Activated naive CD8-positive, alpha-beta T cell treated with anti-CD3 and anti-CD28 coated beads, Interleukin-2, amount 10 ng/mL, durations not matched to agents 7 days and 5 days (primary cell): ENCODE results near the gene FAM53B. TPM values are rescaled to one million over a fixed set of nuclear protein-coding genes. Genes with fewer than 3 reads are reported as not detected.

Source experiments
- ATAC-seq: fragments of 150-1000 bp; cut with Tn5 transposase; one replicate; pipeline ENCODE4 v1.10.0; 2021; ENCODE audit warnings: low read depth, moderate library complexity
- POLR2A ChIA-PET: fragments of 350-600 bp; sonication (Branson Sonifier 250); formaldehyde crosslinking; loops from one replicate; lab custom pipeline; 2021; ENCODE audit warnings: antibody characterized with exemption; lab: Charles Lee
- DNase-seq: peaks from one replicate; pipeline ENCODE4 v3.0.0; 2021
- H3K27ac Mint-ChIP-seq: one replicate; pipeline ENCODE4 v1.8.0; 2022; ENCODE audit warnings: mild to moderate bottlenecking, mixed read lengths
- H3K27me3 Mint-ChIP-seq: one replicate; pipeline ENCODE4 v1.8.0; 2022; ENCODE audit warnings: mild to moderate bottlenecking, moderate library complexity, mixed read lengths
- H3K36me3 Mint-ChIP-seq: one replicate; pipeline ENCODE4 v1.8.0; 2021; ENCODE audit warnings: mild to moderate bottlenecking, mixed read lengths
- H3K4me1 Mint-ChIP-seq: one replicate; pipeline ENCODE4 v1.8.0; 2021; ENCODE audit warnings: mixed read lengths
- H3K4me3 Mint-ChIP-seq: one replicate; pipeline ENCODE4 v1.8.0; 2022; ENCODE audit warnings: mild to moderate bottlenecking, moderate library complexity, mixed read lengths
- H3K9me3 Mint-ChIP-seq: one replicate; pipeline ENCODE4 v1.8.0; 2021; ENCODE audit warnings: mixed read lengths
- total RNA-seq, 2 experiments: library from RNA; stranded (reverse); gene quantifications; one replicate each; pipeline ENCODE4 v1.2.3, GENCODE V29; 2021

FAM53B gene
- total RNA-seq, 2 experiments from 2014 or later: 29.8 to 33.0 TPM

DNA sequence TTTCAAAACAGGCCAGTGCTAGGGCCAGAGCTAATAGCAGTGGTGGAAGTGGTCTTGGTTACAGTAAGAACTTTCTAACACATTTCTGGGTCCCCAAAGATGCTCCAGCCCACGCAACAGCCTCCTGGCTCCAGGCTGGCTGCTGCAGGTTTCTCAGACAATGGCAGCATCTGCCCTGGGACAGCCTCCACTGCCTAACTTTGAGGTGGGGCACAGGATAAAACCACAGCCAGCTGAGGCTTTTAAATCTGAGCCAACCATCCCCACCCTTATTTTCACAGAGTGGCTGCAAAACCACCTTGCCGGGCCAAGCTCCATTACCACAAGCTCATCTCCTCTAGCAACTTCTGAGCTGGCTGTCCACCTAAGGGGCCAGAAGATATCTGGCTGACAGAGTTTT is 84.8 kb downstream of the FAM53B start:
- DNase-seq (no peak), ATAC-seq (no peak)
- H3K4me1 Mint-ChIP-seq: peaks cover 12% of the 10 kb centered on the region
- no peak overlapping the region for H3K27ac Mint-ChIP-seq
- POLR2A ChIA-PET: no interaction called here
- H3K9me3 Mint-ChIP-seq: no peaks in the 10 kb centered on the region
- no peak overlapping the region for H3K4me3 Mint-ChIP-seq
- no peaks in the 10 kb centered on the region for H3K27me3 Mint-ChIP-seq
- no peaks in the 10 kb centered on the region for H3K36me3 Mint-ChIP-seq

DNA sequence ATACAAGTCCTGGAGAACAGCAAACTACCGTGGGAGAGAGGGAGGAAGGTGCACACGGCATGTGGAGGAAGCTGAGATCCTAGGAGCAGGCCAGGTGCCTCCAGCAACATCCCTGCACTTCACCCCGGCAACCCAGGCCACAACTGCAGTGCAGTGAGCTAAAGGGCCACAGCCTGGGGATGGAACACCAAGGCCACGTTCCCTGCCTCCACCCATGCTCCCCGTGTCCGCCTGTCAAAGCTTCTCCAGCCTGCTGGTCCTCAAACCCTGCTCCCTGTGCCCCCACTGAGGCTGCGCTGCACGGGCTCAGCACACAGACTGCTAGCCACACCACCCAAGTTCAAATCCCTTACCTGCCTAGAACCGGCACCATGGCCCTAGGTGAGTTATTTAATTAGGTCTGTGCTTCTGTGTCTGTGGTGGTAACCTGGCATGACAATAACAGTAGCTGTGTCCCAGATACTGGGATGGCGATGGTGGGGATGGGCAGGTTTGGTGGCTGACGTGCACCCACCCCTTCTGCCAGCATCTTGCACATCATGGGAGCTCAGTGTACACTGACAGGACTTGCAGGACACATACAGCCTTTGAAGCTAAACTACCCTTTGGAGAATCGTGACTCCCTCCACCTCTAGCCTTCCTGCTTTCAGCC is 85.5 kb downstream of the FAM53B start:
- Mint-ChIP-seq H3K36me3 (no peaks in the 10 kb centered on the region), H3K27me3 (no peaks in the 10 kb centered on the region), H3K4me3 (no peak overlapping the region), H3K27ac (no peak overlapping the region), H3K9me3 (no peaks in the 10 kb centered on the region), H3K4me1 (peaks cover 12% of the 10 kb centered on the region)
- POLR2A ChIA-PET: no interaction called here
- no peak for ATAC-seq
- no peak for DNase-seq

DNA sequence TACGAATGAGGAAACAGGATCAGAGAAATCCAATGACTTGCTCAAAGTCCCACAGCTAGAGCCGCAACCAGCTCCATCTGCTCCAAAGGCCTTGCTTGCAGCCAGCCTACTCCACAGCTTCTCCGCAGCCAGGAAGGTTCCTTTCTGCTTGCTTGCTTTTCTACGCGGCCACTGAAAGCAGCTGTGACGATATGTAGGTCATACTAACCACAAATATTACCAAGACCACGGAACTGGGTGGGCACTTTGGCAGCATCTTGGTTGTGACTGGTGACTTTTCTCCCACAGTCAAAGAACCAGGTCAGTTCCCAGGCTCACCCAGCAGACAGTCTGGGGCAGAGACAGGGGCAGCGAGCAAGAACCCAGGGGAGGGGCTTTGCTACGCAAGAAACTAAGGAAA is 86.4 kb downstream of the FAM53B start:
- Mint-ChIP-seq H3K4me3 (no peak overlapping the region), H3K9me3 (no peaks in the 10 kb centered on the region), H3K27ac (no peak overlapping the region), H3K36me3 (no peaks in the 10 kb centered on the region), H3K27me3 (no peaks in the 10 kb centered on the region), H3K4me1 (peaks cover 12% of the 10 kb centered on the region)
- no peak for ATAC-seq
- no peak for DNase-seq
- POLR2A ChIA-PET: no interaction called here

DNA sequence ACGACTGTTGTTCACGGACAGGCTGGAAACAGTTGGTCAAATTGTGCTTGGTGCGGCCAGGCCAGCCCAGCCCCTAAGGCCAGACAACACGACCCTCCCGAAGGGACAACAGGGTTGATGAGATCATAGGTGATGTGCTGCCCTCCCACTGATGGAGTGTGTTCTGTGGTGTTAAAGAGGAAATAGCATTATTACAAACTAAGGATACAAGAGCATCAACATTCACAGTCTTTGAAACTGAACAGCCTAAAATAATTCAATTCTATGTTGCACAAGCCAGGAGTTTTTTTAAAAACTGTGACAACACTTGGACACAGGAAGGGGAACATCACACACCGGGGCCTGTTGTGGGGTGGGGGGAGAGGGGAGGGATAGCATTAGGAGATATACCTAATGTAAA is 87.6 kb downstream of the FAM53B start:
- no peak for DNase-seq
- no peak overlapping the region for H3K27ac Mint-ChIP-seq
- no peak for ATAC-seq
- POLR2A ChIA-PET: no interaction called here
- H3K9me3 Mint-ChIP-seq: no peaks in the 10 kb centered on the region
- no peak overlapping the region for H3K4me3 Mint-ChIP-seq
- H3K27me3 Mint-ChIP-seq: peaks cover 3% of the 10 kb centered on the region
- H3K4me1 Mint-ChIP-seq: peaks cover 16% of the 10 kb centered on the region
- no peaks in the 10 kb centered on the region for H3K36me3 Mint-ChIP-seq

DNA sequence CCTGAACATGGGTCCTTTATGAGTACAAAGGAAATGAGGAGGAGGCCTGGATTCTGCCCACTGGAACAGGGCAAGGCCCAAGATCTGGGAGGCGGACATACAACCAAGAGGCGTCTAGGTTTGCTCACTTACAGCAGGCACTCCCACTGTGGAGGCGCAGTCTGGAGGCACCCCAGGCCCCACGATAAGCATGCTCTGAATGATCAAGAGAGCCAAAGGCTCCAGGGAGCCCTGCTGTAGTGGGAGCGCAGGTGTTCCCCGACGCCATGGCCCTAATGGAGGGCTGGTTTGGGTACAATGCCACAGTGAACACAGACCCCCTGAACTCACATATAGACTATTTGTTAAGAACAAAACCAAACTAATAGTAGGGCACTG is 88.1 kb downstream of the FAM53B start:
- POLR2A ChIA-PET: no interaction called here
- H3K36me3 Mint-ChIP-seq: no peaks in the 10 kb centered on the region
- H3K4me3 Mint-ChIP-seq: no peak overlapping the region
- H3K27me3 Mint-ChIP-seq: peaks cover 3% of the 10 kb centered on the region
- H3K9me3 Mint-ChIP-seq: no peaks in the 10 kb centered on the region
- ATAC-seq (no peak), DNase-seq (no peak)
- H3K4me1 Mint-ChIP-seq: peaks cover 20% of the 10 kb centered on the region
- no peak overlapping the region for H3K27ac Mint-ChIP-seq

DNA sequence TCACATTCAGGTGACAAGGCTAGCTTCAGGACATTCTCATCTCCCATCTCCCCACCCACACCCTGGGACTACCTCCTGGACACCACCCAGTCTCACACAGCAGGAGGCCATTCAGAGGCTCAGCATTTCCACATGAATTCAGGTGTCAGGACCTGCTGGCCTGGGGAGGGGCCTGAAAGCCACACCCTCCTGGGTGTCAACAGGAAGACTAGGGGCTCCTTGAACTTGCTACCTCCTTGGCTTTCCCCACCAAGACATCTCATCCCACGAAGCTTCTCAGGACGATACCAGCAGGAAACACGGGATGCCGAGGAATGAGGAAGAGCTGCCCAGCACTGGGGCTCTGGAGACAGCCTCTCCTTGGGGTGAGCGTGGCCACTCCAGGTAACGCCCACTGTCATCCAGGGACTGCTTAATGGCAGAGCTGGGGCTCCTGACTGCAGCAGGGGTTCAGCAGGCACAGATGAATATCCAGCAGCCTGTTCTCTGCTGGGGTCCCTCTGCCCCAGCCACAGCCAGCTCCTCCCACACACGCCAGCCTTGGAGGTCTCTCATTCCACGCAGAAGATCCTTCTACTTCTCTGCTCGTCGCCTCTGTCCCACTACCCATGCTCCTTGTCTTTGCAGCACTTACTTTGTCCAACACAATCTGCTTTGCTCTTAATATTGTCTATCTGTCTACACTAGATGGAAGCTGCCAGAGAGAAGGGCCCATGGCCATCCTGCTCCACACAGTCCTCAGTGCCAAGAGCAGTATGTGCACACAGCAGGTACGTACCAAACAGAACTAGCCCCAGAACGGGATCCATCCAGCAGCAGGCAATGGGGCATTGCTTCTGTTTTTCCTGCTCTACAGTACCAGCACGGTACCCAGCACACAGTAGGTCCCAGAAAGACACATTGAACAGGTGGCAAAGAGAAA is 88.7 kb downstream of the FAM53B start:
- Mint-ChIP-seq H3K36me3 (no peaks in the 10 kb centered on the region), H3K9me3 (no peaks in the 10 kb centered on the region), H3K4me1 (peaks cover 27% of the 10 kb centered on the region), H3K27ac (no peak overlapping the region), H3K4me3 (no peak overlapping the region), H3K27me3 (peaks cover 3% of the 10 kb centered on the region)
- no peak for DNase-seq
- POLR2A ChIA-PET: no interaction called here
- no peak for ATAC-seq

DNA sequence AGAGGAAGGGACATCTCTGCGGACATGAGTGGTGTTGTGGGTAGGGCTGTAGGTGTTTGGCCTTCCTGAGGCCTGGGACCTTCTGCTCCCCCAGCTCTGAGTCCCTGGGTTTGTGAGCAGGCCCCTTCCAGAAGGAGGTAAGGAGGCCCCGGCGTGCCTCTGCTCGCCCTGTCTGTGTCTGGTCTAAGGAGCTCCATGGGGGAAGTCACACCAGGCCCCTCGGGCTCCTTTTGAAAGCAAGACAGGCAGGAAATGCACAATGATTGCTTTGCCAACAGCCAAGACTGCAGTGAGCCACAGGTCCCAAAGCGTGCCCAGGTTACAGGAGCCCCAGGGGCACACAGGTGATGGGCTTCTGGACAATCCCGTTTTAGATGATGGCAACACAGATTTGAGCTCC is 89.5 kb downstream of the FAM53B start:
- DNase-seq: no peak
- ATAC-seq: no peak
- peaks cover 3% of the 10 kb centered on the region for H3K27me3 Mint-ChIP-seq
- POLR2A ChIA-PET: no interaction called here
- H3K9me3 Mint-ChIP-seq: no peaks in the 10 kb centered on the region
- no peak overlapping the region for H3K27ac Mint-ChIP-seq
- H3K36me3 Mint-ChIP-seq: no peaks in the 10 kb centered on the region
- peaks cover 28% of the 10 kb centered on the region for H3K4me1 Mint-ChIP-seq
- no peak overlapping the region for H3K4me3 Mint-ChIP-seq

DNA sequence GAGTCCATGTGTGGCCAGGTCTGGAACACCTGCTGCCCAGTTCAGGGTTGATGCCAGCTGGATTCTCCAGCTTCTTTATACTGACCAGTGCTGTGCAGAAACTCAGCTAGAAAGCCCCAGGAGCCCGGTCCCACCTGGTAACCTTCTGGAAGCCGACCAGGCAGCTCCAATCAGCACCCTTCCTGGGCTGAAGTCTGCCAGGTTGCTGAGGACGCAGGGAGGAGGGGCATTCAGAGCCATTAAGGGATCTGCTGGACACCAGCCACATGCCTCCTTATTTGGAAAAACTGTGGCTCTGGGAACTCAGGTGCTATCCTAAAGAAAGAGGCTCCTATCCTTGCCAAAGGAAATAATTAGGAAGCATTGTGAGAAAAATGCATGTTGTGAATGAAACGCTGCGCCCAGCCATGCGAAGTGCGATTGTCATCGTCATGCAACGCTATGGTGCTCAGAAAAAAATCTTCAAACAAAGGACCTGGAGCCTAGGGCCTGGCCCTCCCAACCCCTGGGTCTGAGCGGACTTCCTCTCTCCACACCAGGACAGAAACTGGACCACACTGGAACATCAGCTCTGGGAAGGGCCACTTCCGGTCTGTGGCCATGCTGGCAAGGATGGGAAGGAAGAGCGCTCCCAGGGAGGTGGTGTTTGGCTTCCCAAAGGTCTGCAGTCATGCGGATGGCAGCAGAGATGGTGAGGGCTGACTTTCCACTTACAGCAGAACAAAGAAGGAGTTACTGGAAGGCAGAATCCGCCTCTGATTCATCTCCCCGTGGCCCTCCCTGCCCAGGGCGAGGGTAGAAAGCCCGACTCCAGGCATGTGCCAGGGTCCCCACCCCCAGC is 90.1 kb downstream of the FAM53B start:
- no peak overlapping the region for H3K4me3 Mint-ChIP-seq
- ATAC-seq (no peak), DNase-seq (no peak)

DNA sequence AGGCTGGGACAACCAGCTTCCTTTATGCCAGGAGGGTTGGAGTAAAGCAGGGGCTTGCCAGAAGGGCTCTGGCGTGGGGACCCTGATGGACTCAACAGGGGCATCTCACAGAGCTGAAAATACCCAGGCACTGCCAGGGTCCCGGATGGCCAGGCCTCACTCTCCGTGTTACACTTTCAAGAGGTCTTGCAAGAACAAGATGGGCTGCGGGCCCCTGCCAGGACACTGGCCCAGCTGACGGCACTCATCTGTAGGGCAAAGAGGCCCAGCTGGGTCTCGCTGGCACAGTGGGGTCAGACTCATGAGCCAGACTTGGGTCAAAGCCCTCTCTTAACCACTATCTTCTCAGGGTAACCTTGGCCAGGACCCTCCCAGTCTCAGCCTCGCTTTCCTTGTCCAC is 90.9 kb downstream of the FAM53B start:
- peaks cover 3% of the 10 kb centered on the region for H3K27me3 Mint-ChIP-seq
- H3K27ac Mint-ChIP-seq: no peak overlapping the region
- no peaks in the 10 kb centered on the region for H3K9me3 Mint-ChIP-seq
- POLR2A ChIA-PET: no interaction called here
- no peak for DNase-seq
- ATAC-seq: no peak
- peaks cover 40% of the 10 kb centered on the region for H3K4me1 Mint-ChIP-seq
- H3K4me3 Mint-ChIP-seq: no peak overlapping the region
- H3K36me3 Mint-ChIP-seq: no peaks in the 10 kb centered on the region

More for the DNA sequence above, 90.1 kb downstream of the FAM53B start:
- peaks cover 34% of the 10 kb centered on the region for H3K4me1 Mint-ChIP-seq
- no peaks in the 10 kb centered on the region for H3K36me3 Mint-ChIP-seq
- H3K27me3 Mint-ChIP-seq: peaks cover 3% of the 10 kb centered on the region
- H3K27ac Mint-ChIP-seq: no peak overlapping the region
- POLR2A ChIA-PET: no interaction called here
- H3K9me3 Mint-ChIP-seq: no peaks in the 10 kb centered on the region

DNA sequence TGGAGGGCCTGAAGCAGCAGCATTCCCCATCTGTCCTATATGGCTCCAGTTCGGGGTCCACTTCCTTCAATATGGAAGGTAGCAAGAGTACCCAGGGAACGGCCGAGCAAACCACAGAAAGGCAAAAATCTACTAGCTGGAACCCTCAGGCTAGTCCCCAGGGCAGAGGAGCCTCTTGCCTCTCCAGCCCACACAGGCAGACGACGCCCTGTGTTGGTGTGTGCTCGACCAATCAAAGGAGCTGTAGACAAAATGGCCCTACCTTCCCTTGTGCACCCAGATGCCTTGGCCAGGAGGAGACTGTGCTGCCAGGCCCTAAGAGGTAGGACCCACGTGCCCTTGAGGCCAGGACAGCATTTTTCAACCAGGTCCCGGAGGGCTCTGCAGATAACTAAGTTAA is 91.5 kb downstream of the FAM53B start:
- Mint-ChIP-seq H3K4me1 (peaks cover 43% of the 10 kb centered on the region), H3K4me3 (no peak overlapping the region), H3K27me3 (peaks cover 3% of the 10 kb centered on the region), H3K27ac (no peak overlapping the region), H3K9me3 (no peaks in the 10 kb centered on the region), H3K36me3 (no peaks in the 10 kb centered on the region)
- DNase-seq (no peak), ATAC-seq (no peak)
- POLR2A ChIA-PET: no interaction called here

DNA sequence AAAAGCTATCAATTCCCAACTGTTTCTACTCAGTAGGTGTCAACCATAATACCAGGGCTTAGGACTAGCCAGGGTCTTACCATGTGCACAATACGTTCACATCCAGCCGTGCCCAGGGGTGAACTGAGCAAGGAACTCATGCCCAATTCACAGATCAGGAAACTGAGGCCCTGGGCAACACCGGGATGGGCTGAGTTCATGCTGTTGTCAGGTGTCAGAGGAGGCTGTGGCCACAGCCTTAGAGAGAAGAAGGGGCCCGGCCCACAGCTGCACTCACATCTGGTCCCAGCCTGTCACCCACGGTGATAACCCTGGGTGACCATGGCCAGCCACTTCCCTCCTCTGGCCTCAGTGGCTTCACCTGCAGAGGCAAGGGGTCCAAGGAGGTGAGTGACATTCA is 92.0 kb downstream of the FAM53B start:
- no peaks in the 10 kb centered on the region for H3K9me3 Mint-ChIP-seq
- H3K36me3 Mint-ChIP-seq: no peaks in the 10 kb centered on the region
- peaks cover 3% of the 10 kb centered on the region for H3K27me3 Mint-ChIP-seq
- ATAC-seq: no peak
- peaks cover 44% of the 10 kb centered on the region for H3K4me1 Mint-ChIP-seq
- no peak for DNase-seq
- POLR2A ChIA-PET: no interaction called here
- H3K27ac Mint-ChIP-seq: no peak overlapping the region
- H3K4me3 Mint-ChIP-seq: no peak overlapping the region

DNA sequence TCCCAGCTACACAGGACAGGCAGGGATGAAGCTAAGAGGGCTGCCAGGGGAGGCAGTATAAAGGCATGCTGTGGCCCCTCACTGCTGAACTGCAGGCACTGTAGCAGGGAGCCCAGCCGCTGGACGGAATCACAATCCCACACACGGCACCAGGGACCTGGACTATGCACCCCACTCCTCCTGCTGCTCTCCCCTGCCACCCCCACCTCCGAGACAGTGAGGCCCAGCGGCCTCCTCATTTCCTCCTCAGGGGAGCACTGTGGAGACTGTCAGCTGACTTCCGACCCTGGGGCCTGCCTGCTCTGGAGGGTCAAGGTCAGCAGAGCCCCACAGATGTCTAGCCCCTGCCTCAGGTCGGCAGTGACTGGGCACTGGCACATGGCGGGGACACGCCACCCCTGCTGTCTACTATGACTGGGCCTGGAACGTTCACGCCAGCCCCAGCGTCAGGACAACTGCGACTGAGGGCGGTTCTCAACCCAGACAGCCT is 92.7 kb downstream of the FAM53B start:
- Mint-ChIP-seq H3K27me3 (peaks cover 3% of the 10 kb centered on the region), H3K9me3 (no peaks in the 10 kb centered on the region), H3K27ac (no peak overlapping the region), H3K4me3 (no peak overlapping the region), H3K4me1 (peaks cover 47% of the 10 kb centered on the region), H3K36me3 (no peaks in the 10 kb centered on the region)
- ATAC-seq (no peak), DNase-seq (no peak)
- POLR2A ChIA-PET: interaction anchor here (0.6 to 1.2 kb wide), 2 partner anchors 27 to 45 kb away, joined by 3 to 4 read pairs; no protein-coding TSS in a partner anchor

DNA sequence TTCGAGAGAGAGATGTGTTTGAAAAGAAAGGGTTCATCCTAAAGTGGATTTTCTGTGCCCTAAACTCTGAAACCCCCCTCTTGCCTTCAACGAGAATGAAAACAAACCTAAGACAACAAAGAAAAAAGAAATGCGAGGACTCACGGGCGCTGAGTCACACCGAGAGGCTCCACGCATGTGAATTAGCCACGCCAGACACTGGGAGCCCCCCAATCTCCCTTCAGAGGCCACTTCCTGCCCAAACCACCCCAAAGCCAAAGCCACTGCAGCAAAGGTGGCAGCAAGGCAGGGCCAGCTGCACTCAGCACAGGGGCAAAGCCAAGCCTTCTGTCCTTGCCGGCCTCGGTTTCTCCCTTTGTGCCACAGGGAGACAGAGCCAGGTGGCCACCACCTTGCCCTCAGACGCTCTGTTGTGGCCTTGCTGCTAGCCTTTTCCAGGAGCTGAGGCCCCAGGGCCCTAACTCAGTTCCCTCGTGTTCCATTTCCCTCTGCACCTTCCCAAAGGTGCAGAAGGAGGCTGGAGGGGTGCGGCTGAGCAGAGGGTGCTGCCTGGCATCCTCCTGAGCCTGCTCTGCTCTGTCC is 93.3 kb downstream of the FAM53B start:
- Mint-ChIP-seq H3K36me3 (no peaks in the 10 kb centered on the region), H3K27ac (peak overlapping the region; percentile 70), H3K4me1 (peaks cover 49% of the 10 kb centered on the region), H3K4me3 (peak overlapping the region; percentile 54), H3K9me3 (no peaks in the 10 kb centered on the region), H3K27me3 (peaks cover 3% of the 10 kb centered on the region)
- ATAC-seq: peak; percentile 72
- peak; percentile 70 for DNase-seq
- POLR2A ChIA-PET: interaction anchor here (0.6 to 1.2 kb wide), 3 partner anchors 28 to 46 kb away, joined by 3 to 4 read pairs (median 3); no protein-coding TSS in a partner anchor
